ENCODE results near the gene ABRAXAS1. TPM values are rescaled to one million over a fixed set of nuclear protein-coding genes. Genes with fewer than 3 reads are reported as not detected.

Gene ABRAXAS1
- total and polyA plus RNA-seq, 2 of the 13 experiments (the other 11 are each of a cell fraction or from before 2014, with no cell fraction given) = 14.1 to 14.7 TPM

GRCh38 chr4:83455281-83456183, 29.4 kb downstream of the ABRAXAS1 start, which contains the start of the genes HELQ and MRPS18C (continued):
- TF ChIP-seq YEATS2 (CRISPR knock-in tag; IDR thresholded peaks at IDR 0.05; ENCODE audit: borderline replicate concordance) = peak; percentile 99
- peak; percentile 36; the same call in 1 of the 2 replicates for TF ChIP-seq ZNF737 (CRISPR knock-in tag; IDR thresholded peaks at IDR 0.05; ENCODE audit: borderline replicate concordance)
- no peak for TF ChIP-seq SMC3 (IDR thresholded peaks at IDR 0.05; ENCODE audit: low read length)
- no peak for TF ChIP-seq GPBP1L1 (CRISPR knock-in tag; IDR thresholded peaks at IDR 0.05)
- TF ChIP-seq ZNF615 (CRISPR knock-in tag; IDR thresholded peaks at IDR 0.05; ENCODE audit: borderline replicate concordance) = peak; percentile 92; the same call in 1 of the 2 replicates
- 0 out of 2 replicates have a peak, but pooled peaks have one; percentile 66 for TF ChIP-seq MIER2 (CRISPR knock-in tag; IDR thresholded peaks at IDR 0.05)
- TF ChIP-seq HNRNPUL1 (IDR thresholded peaks at IDR 0.05; ENCODE audit: low read depth, low read length) = no peak
- peak; percentile 61; the same call in 1 of the 2 replicates for TF ChIP-seq ZNF749 (CRISPR knock-in tag; IDR thresholded peaks at IDR 0.05; ENCODE audit: borderline replicate concordance)
- TF ChIP-seq ZNF431 (CRISPR knock-in tag; IDR thresholded peaks at IDR 0.05; ENCODE audit: borderline replicate concordance, low read depth) = peak; percentile 87
- peak; percentile 67 for TF ChIP-seq ARID3A (IDR thresholded peaks at IDR 0.05; ENCODE audit: low read depth, low read length)
- peak; percentile 95 for TF ChIP-seq BORCS8-MEF2B (CRISPR knock-in tag; IDR thresholded peaks at IDR 0.05)
- TF ChIP-seq PRMT3 (CRISPR knock-in tag; IDR thresholded peaks at IDR 0.05; ENCODE audit: borderline replicate concordance, low read depth) = peak; percentile 78; the same call in 1 of the 2 replicates
- no peak for TF ChIP-seq PCBP2 (optimal IDR thresholded peaks at IDR 0.05; ENCODE audit: low read depth, low read length, poor library complexity, severe bottlenecking)
- no peak for TF ChIP-seq MLXIP (CRISPR knock-in tag; IDR thresholded peaks at IDR 0.05; ENCODE audit: borderline replicate concordance)
- no peak; the same call in 1 of the 2 replicates for TF ChIP-seq ZSCAN29 (CRISPR knock-in tag; conservative IDR thresholded peaks at IDR 0.05)
- TF ChIP-seq ZBTB21 (CRISPR knock-in tag; IDR thresholded peaks at IDR 0.05) = no peak; the same call in 1 of the 2 replicates
- peak; percentile 84 for TF ChIP-seq TEAD3 (CRISPR knock-in tag; optimal IDR thresholded peaks at IDR 0.05; ENCODE audit: borderline replicate concordance)
- TF ChIP-seq ZNF33B (CRISPR knock-in tag; IDR thresholded peaks at IDR 0.05) = no peak
- TF ChIP-seq ZNF574 (CRISPR knock-in tag; IDR thresholded peaks at IDR 0.05) = peak; percentile 96

Measured in HepG2 (cell line).